ENCODE results near the gene CENPF. TPM values are rescaled to one million over a fixed set of nuclear protein-coding genes. Genes with fewer than 3 reads are reported as not detected.

CENPF gene
- polyA plus RNA-seq, 1 donor from 2014 or later = 5.4 TPM

DNA sequence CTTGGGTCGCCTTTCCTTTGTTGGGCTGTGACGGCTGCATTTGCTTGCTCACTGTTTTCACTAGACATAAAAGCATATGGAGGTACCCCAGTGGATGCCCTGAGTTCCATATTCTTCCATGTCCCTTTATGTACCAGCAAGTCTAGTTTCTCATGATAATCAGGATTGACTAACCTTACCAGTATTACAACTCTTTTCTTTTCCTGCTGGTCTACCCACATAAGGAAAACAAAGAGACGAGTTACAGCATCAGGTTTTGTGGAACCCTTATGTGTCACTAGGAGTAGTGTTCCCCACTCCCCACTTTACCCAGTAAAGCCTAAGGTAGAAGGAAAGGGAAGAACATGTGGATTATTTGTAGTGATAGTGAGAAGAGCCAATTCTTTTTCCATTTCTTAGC, 16.4 kb upstream of the CENPF start:
- no peak overlapping the region for H3K9ac ChIP-seq (ENCODE audit: low read length)
- H3K36me3 ChIP-seq (ENCODE audit: insufficient read depth, low read length) = no peaks in the 10 kb centered on the region
- no peaks in the 10 kb centered on the region for H3K79me2 ChIP-seq (replicated peaks; ENCODE audit: insufficient read depth, low read length)
- H3K9me2 ChIP-seq (ENCODE audit: insufficient read depth, low read length) = no peaks in the 10 kb centered on the region
- H4K20me1 ChIP-seq (ENCODE audit: insufficient read depth) = no peaks in the 10 kb centered on the region
- H3K4me2 ChIP-seq (ENCODE audit: low read length) = no peak overlapping the region
- no peak for TF ChIP-seq MXI1 (conservative IDR thresholded peaks at IDR 0.05; ENCODE audit: poor library complexity, severe bottlenecking)
- no peak for TF ChIP-seq EZH2 (IDR thresholded peaks at IDR 0.05; ENCODE audit: borderline replicate concordance, insufficient read depth, low read length, poor library complexity, severe bottlenecking)
- TF ChIP-seq RAD21 (conservative IDR thresholded peaks at IDR 0.05) = no peak
- TF ChIP-seq, protein P1, sequence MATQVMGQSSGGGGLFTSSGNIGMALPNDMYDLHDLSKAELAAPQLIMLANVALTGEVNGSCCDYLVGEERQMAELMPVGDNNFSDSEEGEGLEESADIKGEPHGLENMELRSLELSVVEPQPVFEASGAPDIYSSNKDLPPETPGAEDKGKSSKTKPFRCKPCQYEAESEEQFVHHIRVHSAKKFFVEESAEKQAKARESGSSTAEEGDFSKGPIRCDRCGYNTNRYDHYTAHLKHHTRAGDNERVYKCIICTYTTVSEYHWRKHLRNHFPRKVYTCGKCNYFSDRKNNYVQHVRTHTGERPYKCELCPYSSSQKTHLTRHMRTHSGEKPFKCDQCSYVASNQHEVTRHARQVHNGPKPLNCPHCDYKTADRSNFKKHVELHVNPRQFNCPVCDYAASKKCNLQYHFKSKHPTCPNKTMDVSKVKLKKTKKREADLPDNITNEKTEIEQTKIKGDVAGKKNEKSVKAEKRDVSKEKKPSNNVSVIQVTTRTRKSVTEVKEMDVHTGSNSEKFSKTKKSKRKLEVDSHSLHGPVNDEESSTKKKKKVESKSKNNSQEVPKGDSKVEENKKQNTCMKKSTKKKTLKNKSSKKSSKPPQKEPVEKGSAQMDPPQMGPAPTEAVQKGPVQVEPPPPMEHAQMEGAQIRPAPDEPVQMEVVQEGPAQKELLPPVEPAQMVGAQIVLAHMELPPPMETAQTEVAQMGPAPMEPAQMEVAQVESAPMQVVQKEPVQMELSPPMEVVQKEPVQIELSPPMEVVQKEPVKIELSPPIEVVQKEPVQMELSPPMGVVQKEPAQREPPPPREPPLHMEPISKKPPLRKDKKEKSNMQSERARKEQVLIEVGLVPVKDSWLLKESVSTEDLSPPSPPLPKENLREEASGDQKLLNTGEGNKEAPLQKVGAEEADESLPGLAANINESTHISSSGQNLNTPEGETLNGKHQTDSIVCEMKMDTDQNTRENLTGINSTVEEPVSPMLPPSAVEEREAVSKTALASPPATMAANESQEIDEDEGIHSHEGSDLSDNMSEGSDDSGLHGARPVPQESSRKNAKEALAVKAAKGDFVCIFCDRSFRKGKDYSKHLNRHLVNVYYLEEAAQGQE (IDR thresholded peaks at IDR 0.05; ENCODE audit: borderline replicate concordance) = no peak
- no peak for TF ChIP-seq EP300 (conservative IDR thresholded peaks at IDR 0.05; ENCODE audit: poor library complexity, severe bottlenecking)
- H3K4me3 ChIP-seq (ENCODE audit: low read length) = no peak overlapping the region
- H3F3A ChIP-seq (ENCODE audit: insufficient read depth, low read length, poor library complexity, severe bottlenecking) = no peaks in the 10 kb centered on the region
- no peak overlapping the region for H3K27ac ChIP-seq (ENCODE audit: low read length)
- no peaks in the 10 kb centered on the region for H3K9me3 ChIP-seq (ENCODE audit: low read length)
- no peaks in the 10 kb centered on the region for H3K27me3 ChIP-seq (ENCODE audit: insufficient read depth, low read depth, low read length)
- H2AFZ ChIP-seq (ENCODE audit: low read depth, low read length) = no peak overlapping the region

- Histone ChIP-seq H3K79me2 (replicated peaks; ENCODE audit: insufficient read depth, low read length) (no peaks in the 10 kb centered on the region), H3K4me2 (ENCODE audit: low read length) (no peak overlapping the region), H3K9me3 (ENCODE audit: low read length) (no peaks in the 10 kb centered on the region), H3K9ac (ENCODE audit: low read length) (no peak overlapping the region), H4K20me1 (ENCODE audit: insufficient read depth) (no peaks in the 10 kb centered on the region), H2AFZ (ENCODE audit: low read depth, low read length) (no peak overlapping the region), H3K36me3 (ENCODE audit: insufficient read depth, low read length) (no peaks in the 10 kb centered on the region), H3K9me2 (ENCODE audit: insufficient read depth, low read length) (no peaks in the 10 kb centered on the region), H3K4me3 (ENCODE audit: low read length) (no peak overlapping the region), H3K27ac (ENCODE audit: low read length) (no peak overlapping the region), H3F3A (ENCODE audit: insufficient read depth, low read length, poor library complexity, severe bottlenecking) (no peaks in the 10 kb centered on the region), H3K27me3 (ENCODE audit: insufficient read depth, low read depth, low read length) (no peaks in the 10 kb centered on the region)
- TF ChIP-seq SMC3 (conservative IDR thresholded peaks at IDR 0.05; ENCODE audit: poor library complexity) (no peak), TAF1 (IDR thresholded peaks at IDR 0.05; ENCODE audit: low read depth) (no peak), MXI1 (conservative IDR thresholded peaks at IDR 0.05; ENCODE audit: poor library complexity, severe bottlenecking) (no peak)
Observed at GRCh38 chr1:214587165-214587564, 15.8 kb upstream of the CENPF start.

DNA sequence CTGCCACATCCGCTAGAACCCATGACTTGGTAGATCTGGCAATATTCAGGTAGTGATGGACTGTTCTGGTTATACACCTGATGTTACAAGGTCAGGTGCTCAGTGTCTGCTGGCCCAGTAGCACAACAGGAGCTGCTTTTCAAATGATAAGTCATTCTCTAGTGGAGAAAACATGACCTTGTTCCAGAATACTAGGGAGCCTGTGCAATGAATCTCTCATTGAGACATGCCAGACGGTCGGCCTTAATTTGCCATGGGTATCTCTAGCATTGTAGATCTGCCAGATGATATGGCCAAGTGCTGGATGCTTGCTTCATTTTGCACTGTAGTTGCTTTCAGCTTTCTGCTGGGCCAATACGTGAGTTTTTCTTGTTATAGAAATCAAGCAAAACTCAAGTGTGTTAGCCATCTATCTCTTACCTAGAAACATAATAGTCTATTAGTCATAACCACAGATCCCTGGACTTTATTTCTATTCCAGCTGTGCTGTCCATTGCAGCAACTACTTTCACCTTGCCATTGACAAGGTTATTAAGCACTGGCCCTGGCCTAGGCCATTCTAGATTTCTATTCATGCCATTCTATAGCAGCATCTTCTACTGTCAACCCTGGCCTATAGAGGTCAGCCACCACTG, 13.9 kb upstream of the CENPF start:
- H3K79me2 ChIP-seq (replicated peaks; ENCODE audit: insufficient read depth, low read length) = no peaks in the 10 kb centered on the region
- no peak overlapping the region for H3K4me2 ChIP-seq (ENCODE audit: low read length)
- no peak overlapping the region for H2AFZ ChIP-seq (ENCODE audit: low read depth, low read length)
- no peaks in the 10 kb centered on the region for H3K27me3 ChIP-seq (ENCODE audit: insufficient read depth, low read depth, low read length)
- no peaks in the 10 kb centered on the region for H3K9me2 ChIP-seq (ENCODE audit: insufficient read depth, low read length)
- H3K36me3 ChIP-seq (ENCODE audit: insufficient read depth, low read length) = no peaks in the 10 kb centered on the region
- H3K9ac ChIP-seq (ENCODE audit: low read length) = no peak overlapping the region
- no peaks in the 10 kb centered on the region for H3F3A ChIP-seq (ENCODE audit: insufficient read depth, low read length, poor library complexity, severe bottlenecking)
- TF ChIP-seq CTCF (IDR thresholded peaks at IDR 0.05; ENCODE audit: poor library complexity, severe bottlenecking) (no peak), RAD21 (conservative IDR thresholded peaks at IDR 0.05) (no peak), MXI1 (conservative IDR thresholded peaks at IDR 0.05; ENCODE audit: poor library complexity, severe bottlenecking) (no peak), EP300 (conservative IDR thresholded peaks at IDR 0.05; ENCODE audit: poor library complexity, severe bottlenecking) (no peak), TAF1 (IDR thresholded peaks at IDR 0.05; ENCODE audit: low read depth) (no peak), SMC3 (conservative IDR thresholded peaks at IDR 0.05; ENCODE audit: poor library complexity) (no peak)
- H3K27ac ChIP-seq (ENCODE audit: low read length) = no peak overlapping the region
- no peaks in the 10 kb centered on the region for H4K20me1 ChIP-seq (ENCODE audit: insufficient read depth)
- no peak overlapping the region for H3K4me3 ChIP-seq (ENCODE audit: low read length)
- no peaks in the 10 kb centered on the region for H3K9me3 ChIP-seq (ENCODE audit: low read length)

All from neural cell (in vitro differentiated cells).